Measurements from ENCODE around the gene LURAP1L.

- TF ChIP-seq EZH2 (IDR thresholded peaks at IDR 0.05): no peak
- no peak for TF ChIP-seq POLR2AphosphoS5 (IDR thresholded peaks at IDR 0.05; ENCODE audit: borderline replicate concordance, low read depth, low read length)
These were observed 9.1 kb downstream of the LURAP1L start for GRCh38 chr9:12783767-12784460.

Measured in SK-N-MC (cell line).